ENCODE data around the gene SPAAR.
"Not testable (repeated sequence)": the region's sequence is repeated elsewhere in the genome, so short reads cannot be mapped to it uniquely, and the experiment has no call there.

The SPAAR gene

DNA sequence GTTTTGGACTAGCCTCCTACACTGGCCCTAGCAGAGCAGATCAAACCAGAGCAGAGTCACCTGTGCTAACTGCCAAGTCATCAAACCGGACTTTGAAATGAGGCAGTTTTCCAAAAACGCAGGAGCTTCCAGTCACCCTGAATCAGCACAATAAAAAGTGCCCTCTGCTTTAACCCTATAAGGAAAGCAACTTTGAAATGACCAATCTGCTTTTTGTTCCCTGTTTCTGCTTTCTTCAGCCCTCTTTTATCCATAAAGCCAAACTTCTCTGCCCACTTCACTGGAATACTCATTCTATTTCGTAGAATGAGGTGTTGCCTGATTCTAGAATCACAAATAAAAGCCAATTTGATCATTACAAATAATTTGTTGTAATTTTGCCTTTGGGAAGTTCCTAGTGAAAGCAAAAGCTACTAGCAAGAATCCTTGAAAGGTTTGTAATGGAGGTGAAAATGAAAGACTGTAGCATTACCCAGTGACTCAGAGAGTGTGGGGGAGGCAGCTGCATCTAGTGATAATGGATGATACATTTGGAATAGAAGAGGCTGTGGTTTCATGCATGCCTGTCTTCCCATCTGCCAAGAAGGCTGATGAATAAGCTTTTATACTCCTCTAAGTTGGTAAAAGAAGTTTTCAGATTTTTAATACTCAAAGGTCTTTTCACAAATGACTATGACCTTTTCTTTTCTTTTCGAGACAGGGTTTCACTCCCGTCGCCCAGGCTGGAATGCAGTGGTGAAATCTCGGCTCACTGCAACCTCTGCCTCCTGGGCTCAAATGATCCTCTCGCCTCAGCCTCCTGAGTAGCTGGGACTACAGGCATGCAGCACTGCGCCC lies 14.9 kb downstream of the SPAAR start:
- DNase-seq = no peak

GRCh38 chr9:35928591-35929452 lies 19.5 kb downstream of the SPAAR start:
- DNase-seq = no peak

- no peak for DNase-seq
These were observed 20.1 kb downstream of the SPAAR start for GRCh38 chr9:35929453-35929718.

DNA sequence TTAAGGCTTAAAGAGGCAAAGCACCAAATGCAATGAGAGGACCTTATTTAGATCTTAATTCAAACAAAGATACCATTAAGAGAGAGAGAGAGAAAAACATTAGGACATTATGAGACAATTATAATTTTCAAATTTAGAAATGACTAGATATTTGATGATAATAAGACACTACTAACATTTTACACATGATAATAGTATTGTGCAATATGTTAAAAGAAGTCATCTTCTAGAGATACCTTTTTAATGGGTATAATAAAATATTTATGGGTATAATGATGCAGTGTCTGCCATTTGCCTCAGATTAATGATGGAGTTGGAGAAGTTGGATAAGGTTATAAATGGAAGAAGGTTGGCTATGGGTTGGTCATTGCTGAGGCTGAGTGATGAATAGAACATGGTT lies 21.2 kb downstream of the SPAAR start:
- DNase-seq = no peak

DNA sequence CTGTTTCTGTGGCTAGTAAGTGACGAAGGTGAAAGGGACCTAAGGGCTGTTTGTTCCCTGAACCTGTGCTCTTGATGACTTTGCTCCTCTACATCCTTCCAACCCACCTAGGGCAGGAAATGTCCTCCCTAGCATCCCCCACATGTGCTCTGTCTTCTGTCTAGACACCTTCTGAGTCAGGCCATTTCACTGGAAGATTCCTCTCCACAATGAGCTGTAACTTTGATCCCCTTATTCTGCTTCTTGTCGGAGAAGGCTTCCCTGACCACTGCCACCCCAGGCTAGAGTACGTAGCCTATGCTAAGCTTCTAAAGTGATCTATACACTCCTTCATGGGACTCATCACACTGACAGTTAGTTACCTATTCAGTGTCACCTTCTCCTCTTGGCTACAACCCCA lies 21.7 kb downstream of the SPAAR start:
- DNase-seq = no peak

DNA sequence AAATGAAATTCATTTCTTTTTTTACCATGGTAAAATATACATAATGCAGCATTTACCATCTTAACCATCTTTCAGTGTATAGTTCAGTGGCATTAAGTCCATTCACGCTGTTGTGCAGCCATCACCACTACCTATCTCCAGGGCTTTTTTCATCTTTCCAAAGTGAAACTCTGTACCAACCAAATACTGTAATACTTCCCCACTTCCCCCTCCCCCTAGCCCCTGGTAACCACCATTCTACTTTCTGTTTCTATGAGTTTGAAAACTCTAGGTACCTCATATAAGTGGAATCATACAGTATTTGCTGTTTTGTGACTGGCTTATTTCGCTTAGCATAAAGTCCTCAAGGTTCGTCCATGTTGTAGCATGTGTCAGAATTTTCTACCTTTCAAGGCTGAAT lies 23.4 kb downstream of the SPAAR start:
- no peak for DNase-seq

- DNase-seq = no peak
These were observed 24.3 kb downstream of the SPAAR start for GRCh38 chr9:35933550-35934067.

DNA sequence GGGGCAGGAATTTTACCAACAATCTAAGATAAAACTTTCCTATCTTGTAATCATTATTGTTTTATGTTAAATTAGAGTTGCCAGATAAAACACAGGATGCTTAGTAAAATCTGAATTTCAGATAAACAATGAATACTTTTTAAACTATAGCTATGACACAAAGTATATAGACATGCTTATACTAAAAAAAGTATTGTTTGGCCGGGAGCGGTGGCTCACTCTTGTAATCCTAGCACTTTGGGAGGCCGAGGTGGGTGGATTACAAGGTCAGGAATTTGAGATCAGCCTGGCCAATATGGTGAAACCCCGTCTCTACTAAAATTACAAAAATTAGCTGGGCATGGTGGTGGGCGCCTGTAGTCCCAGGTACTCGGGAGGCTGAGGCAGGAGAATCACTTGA lies 24.8 kb downstream of the SPAAR start:
- not testable (repeated sequence) for DNase-seq

DNA sequence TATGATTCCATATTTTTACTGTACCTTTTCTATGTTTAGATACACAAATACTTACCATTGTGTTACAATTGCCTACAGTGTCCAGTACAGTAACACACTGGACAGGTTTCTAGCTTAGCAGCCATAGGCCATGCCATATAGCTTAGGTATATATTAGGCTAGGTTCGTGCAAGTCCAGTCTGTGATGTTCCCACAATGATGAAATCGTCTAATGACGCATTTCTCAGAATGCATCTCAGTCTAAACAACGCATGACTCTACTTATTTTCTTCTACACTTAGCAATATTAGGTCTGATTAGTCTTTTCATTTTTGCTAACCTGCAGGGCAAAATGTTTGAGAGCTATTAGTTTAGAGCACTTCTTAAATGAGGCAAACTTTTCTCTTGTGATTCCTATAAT lies 26.0 kb downstream of the SPAAR start:
- DNase-seq = no peak

DNA sequence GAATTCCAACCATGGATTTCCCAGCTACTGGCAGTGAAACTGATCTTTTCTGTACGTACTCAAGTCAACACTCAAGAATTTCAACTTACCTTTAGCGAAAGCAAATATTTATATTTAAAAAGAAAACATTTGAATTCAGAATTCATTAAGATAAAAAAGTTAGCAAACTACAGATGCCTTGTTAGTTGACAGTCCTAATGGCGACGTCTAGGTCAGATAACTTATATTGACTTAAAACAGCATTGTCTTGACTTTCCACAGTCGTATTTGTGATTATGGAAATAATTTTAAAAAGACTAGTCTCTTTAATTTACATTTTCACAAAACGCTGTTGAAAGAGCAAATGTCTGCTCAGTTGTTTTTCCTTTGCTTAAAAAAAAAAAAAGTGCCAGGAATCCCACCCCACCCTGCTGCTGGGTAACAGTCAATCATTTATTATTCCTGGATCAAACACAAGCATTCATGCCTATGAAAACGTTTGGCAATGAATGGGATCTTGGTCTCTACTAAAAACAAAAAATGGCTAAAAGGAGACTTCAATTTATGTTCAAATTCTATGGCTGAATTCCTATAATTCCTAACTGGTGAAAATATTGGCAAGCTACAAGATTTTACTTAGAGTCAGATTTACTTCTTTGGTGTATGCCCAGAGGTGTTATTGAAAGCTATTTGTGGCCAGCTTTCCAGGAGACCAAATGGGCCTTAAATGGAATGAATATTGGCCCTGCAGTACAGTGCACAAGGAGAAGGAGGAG lies 26.6 kb downstream of the SPAAR start:
- DNase-seq = no peak

DNA sequence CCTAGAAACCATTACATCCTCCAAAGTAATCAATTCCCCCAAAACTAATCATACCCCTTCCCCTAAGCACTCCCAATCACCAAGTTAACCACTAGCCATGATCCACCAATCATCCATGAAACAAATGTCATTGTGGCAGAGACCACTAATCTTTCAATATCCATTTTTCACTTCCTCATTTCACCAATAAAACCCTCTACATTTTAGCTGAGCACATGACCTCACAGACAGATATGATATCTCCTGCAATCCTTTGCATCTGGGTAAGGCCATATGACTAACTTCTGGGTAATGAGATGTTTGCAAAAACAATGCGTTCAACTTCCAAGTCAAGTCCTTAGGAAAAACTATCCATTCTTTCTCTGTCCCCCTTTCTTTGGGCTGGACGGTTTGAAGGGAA lies 27.9 kb downstream of the SPAAR start:
- no peak for DNase-seq

DNA sequence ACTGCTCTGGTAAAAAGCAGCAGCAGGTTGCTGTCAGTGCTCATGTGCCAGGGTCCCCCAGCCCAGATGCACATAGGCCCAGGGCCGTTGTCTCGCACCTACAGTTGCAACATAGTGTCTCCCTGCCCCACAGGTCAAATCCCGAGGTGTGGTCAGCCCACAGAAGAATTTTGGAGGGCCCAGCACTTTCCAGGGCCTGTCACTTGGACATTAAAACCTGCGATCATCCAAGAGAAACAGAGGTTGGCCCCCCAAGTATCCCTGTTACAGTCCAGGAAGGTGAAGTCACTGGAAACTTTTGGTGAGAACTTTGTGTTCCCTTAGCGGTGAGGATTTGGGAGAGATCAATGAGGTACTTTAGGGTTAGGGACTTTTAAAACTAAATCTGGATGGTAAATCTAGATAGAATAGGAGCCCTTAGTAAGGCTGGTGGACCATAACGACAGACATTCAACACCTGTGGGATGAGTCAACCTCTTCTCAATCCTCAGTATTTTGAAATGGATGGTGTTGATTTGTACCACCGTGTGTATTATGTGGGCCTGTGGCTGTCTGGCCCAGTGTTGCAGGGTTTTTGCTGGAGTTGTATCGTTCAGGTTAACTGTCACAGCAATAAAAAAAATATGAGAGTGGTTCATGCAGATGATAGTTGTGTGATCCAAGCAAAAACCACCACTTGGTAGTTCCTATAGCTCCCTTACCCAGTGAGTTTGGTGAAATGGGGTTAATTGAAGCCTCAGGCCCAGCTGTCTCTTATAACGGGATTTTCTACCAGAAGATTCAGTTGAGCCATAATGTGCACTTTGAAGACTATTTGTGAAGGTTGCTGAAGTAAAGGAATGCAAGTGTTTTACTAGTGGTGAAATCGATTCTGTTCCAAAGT lies 29.4 kb downstream of the SPAAR start:
- no peak for DNase-seq

DNA sequence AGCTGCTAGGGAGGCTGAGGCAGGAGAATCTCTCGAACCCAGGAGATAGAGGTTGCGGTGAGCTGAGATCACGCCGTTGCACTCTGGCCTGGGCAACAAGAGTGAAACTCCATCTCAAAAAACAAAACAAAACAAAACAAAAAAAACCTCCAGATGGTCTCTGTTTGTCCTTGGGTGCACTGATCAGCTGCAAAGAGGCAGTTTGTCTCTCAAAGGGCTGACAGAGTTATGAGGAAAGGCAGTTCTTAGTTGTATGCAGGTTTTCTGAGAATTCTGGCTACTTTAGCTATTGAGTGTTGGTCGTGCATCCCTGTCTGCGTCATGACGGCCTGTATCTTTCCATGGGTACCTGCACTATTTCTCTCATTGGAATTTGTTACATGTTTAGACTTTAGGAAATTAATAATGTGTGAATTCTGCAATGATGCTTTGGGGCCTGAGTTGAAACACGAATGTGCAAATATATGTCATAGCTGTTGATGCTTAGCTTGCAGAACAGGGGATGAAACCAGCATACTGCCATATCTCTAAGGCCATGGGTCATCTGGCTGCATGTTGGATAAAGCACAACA lies 30.5 kb downstream of the SPAAR start:
- no peak for DNase-seq

DNA sequence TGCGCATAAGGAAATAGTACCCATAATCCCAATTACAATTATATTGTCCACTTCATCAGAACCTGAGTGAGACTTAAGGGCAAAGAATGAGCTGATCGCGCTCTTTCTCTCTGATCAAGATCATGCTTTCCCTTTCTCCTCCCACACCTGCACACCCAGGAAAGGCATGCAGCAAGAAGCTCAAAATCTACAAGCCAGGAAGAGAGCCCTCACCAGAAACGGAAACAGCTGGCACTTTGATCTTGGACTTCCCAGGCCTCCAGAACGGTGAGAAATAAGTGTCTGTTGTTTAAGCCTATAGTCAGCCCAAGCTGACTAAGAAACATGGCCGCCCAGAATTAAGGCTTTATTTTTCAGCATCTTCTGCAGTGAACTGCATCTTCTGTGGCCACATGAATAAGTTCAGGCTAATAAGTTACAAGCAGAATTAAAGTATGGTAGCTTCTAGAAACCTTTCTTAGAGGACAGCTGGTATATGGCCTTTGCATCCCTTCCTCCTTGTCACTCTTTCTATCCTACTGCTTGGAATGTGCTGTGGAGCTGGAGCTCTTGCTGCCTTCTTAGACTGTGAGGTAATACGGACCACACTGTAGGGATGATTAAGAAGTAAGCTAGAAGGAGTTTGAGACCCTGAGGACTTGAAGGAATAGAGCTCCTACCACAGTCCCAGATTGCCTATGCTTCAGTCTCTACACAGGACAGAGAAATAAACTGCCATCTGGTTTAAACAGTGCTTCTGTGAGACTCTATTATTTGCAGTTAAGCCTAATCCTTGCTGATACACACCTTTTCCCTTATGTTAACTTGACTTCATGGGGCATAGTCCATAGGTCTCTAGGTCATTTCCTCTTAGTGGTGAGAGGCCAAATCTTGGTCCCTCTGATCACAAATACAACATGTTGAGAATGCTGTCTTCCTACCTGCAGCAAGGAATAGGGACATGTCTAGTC lies 31.4 kb downstream of the SPAAR start:
- no peak for DNase-seq

DNA sequence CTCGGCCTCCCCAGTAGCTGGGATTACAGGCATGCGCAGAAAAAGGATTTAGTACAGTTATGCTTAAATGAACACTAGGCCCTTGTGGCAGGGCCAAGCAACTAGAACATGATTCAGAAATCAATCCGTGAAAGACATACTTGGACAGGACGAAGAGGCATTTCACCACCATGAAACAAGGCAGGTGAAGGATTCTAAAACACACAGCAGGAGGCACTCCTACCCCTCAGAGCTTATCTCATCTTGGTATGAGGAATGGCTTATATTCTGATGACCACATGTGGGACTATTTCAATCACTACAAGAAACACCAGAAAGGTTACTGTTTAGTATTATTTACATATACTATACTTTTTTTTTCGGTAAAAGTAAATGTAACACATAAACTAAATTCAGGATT lies 33.0 kb downstream of the SPAAR start:
- no peak for DNase-seq

GRCh38 chr9:35944173-35944572 lies 34.9 kb downstream of the SPAAR start:
- DNase-seq = no peak

- no peak for DNase-seq
These were observed 35.6 kb downstream of the SPAAR start for GRCh38 chr9:35944841-35945240.

DNA sequence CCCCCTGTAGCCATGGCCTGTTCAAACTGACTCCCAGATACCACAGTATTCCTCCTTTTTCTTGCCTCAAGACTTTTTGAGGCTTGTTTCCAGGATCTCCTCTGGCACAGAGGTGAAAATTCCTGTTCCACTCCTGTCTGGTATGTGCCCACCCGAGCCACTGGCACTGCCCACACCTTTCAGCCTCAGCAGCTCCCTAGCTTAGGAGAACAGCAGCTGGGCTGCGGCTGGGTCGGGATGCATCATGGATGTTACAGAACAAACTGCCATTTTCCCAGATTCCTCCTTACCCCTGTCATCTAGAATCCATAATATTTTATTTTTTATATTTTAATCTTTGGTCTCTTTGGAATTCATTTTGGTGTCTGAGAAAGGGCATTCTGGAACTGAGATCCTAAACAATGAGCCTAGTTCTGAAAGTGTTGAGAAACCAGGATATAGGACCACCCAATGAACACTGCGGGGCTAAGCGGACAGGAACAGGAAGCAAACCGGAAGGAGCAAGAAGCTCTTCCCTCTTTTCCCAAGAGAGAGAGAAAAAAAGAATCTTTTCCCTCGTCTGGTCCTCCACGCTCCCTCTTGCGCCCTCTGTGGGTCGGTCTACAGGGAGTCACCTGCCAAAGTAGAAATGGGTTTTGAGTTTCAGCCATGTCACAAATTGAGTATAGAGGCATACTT lies 36.2 kb downstream of the SPAAR start:
- DNase-seq = peak; percentile 31

- no peak for DNase-seq
These were observed 39.2 kb downstream of the SPAAR start for GRCh38 chr9:35948451-35948850.

DNA sequence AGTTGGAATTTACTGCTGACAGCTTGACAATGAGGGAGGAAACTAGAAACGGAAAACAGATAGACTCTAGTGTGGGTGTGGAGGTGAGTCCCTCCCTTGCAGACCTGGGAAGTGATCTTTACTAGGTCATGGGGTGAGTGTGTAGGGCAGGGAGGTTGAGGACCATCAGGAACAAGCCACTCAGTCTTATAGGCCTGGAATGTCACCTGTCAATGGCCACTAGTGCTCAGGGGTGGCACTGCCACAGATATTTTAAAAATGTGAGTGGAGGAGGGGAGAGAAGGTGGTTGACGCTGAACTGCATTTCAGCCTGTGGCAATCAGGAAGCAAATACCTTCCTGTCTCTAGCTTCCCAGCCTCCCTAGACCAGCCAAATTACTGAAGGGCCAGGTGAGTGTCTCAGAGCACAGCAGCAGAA lies 39.6 kb downstream of the SPAAR start:
- DNase-seq = no peak
